HG03354 (cell line): ENCODE data around the gene NUDT14.

Source experiments
- ATAC-seq: cut with Tn5 transposase; IDR thresholded peaks from one replicate; pipeline ENCODE4 v1.9.1; 2021; ENCODE audit warnings: mild to moderate bottlenecking; ENCODE audit not compliant: unreplicated experiment, poor library complexity, severe bottlenecking

The NUDT14 gene

GRCh38 chr14:105139831-105140239 lies 41.3 kb downstream of the NUDT14 start:
- no peak for ATAC-seq

DNA sequence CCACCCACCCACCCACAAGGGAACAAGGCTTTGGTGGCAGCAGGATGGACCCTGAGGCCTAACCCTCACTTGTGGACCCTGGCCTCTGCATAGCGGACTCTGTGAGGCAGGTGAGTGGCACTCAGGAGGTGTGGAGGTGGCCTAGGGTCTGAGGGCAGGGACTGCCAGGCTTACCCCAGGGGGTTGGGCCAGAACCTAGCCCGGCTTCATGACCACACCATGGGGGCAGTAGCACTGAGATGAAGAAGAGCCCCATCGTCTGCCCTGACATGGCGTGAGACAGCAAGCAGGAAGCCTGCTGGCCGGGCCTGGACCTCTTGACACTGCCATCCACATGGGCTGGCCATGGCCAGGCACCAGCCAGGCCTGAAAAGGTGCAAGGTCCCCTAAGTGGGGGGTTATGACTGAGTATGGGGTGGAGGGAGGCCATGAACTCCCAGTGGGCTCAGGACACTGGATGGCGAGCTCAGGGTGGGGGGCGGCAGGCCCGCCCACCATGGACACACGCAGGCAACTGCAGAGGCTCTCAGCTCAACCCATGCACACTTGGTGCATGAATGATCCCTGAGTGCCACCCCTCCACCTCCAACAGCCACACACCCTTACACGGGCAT lies 41.8 kb downstream of the NUDT14 start:
- ATAC-seq = no peak

- ATAC-seq = no peak
Observed at GRCh38 chr14:105138551-105139111, 42.5 kb downstream of the NUDT14 start.

DNA sequence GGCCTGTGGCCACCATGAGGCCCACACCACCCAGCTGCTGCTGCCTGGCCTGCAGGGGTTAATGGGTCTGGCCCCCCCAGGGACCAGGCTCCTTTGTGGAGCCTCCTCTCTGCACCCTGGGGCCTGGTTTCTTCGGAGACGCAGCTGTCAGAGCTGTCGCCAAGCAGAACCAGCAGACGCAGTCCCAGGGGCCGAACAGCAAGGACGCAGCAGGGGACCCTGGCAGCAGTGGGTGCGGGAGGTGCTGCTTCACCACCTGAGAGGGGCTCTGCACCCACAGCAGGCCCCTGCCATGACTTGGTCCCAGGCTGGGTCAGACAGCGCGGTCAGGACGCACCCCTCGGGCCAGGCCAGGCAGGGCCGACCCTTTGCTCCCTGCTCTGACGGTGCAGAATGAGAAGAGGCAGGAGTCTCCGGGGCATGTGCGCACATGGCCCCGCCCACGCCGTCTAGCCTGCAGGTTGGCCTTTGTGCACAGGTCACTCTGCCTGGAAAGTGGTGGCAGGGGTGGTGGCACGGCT lies 43.0 kb downstream of the NUDT14 start:
- ATAC-seq = no peak

DNA sequence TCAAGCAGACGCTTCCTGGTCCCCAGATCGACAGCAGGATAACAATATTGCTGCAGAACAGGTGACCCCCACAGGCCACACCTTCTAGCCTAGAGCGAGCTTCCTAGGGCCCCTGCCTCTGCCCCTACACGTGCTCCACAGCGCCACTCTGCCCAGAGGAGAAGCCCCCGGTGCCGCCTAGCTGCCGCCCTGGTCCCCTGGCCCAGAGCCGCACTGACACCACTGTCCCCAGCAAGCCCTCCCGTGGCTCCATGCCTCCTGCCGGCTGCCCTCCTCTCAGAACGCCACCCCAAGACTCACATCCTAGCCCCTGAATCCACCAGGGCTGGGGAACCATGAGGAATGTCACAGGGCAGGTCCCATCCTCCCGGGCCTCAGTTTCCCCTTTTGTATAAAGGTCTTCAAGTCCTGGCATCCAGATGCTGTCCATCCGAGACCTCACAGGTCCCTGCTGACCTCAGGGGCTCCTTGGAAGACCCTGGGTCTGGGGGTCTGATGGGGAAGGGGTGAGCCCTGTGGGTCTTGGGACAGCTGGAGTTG lies 43.6 kb downstream of the NUDT14 start:
- ATAC-seq = no peak

DNA sequence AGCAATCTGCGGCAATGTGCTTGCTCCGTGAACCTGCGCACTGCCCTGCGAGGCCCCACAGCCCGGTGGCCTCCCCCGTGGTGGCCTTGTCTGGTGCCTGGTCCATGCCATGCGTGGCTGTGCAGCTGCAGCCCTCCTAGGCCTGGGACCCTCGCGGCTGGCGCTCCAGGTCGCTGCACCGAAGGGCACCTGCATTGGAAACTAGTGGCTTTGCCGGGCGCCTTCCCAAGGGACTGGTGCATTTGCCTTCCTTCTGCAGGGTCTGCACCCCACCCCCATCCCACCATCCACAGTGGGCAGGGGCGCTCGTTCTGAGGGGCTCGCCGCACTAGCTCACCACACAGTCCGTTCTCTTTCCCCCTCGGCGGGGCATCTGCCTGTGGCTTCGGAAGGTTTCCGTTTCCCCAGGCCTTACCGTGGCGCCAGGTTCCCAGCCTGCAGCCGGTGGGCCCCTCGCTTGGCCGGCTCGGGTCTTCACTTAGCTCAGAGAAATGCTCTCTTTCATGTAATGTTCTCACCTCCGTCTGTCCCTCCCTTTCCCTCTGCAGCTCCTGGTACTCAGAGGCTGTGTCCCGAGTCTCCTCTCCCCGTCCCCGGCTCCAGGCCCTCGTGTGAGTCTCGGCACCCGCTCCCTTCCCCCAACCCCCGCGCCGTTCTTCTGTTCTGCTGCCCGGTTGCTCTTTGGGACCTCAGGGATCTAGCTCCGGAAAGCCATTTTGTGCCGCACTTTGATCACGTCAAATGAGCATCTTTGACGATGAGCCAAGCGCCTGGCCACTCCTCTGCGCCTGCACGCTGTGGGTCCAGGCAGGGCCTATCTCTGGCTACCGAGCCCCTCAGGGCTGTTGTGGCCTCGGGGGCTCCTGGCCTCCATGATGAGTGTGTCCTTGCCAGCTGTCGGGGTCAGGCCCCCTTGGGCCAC lies 44.5 kb downstream of the NUDT14 start:
- no peak for ATAC-seq

DNA sequence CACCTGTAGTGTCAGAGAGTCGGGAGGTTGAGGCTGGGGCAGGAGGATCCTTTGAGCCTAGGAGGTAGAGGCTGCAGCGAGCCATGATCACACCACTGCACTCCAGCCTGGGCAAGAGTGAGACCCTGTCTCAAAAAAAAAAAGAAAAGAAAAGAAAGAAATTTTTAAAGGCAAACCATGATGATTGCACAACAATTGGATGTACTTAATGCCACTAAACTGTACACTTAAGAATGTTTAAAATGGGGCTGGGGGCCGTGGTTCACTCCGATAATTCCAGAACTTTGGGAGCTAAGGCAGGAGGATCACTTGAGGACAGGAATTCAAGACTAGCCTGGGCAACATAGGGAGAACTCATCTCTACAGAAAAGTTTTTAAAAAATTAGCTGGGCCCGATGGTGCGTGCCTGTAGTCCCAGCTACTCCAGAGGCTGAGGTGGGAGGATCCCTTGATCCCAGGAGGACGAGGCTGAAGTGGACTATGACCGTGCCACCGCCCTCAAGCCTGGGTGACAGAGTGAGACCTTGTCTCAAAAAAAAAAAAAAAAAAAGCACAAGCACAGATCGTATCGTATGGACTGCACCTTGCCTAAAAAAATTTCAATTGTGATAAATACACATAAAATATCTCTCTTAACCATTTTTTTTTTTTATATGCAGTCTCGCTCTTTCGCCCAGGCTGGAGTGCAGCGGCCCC lies 45.3 kb downstream of the NUDT14 start:
- ATAC-seq = no peak

GRCh38 chr14:105132921-105133654 lies 48.0 kb downstream of the NUDT14 start:
- ATAC-seq = no peak

GRCh38 chr14:105131241-105131640 lies 49.9 kb downstream of the NUDT14 start:
- ATAC-seq = no peak

- ATAC-seq = no peak
Observed at GRCh38 chr14:105128059-105128458, 53.1 kb downstream of the NUDT14 start.

- ATAC-seq = no peak
Observed at GRCh38 chr14:105126981-105127329, 54.2 kb downstream of the NUDT14 start.

GRCh38 chr14:105126126-105126980 lies 54.8 kb downstream of the NUDT14 start:
- no peak for ATAC-seq

- ATAC-seq = no peak
Observed at GRCh38 chr14:105124823-105125222, 56.3 kb downstream of the NUDT14 start.

DNA sequence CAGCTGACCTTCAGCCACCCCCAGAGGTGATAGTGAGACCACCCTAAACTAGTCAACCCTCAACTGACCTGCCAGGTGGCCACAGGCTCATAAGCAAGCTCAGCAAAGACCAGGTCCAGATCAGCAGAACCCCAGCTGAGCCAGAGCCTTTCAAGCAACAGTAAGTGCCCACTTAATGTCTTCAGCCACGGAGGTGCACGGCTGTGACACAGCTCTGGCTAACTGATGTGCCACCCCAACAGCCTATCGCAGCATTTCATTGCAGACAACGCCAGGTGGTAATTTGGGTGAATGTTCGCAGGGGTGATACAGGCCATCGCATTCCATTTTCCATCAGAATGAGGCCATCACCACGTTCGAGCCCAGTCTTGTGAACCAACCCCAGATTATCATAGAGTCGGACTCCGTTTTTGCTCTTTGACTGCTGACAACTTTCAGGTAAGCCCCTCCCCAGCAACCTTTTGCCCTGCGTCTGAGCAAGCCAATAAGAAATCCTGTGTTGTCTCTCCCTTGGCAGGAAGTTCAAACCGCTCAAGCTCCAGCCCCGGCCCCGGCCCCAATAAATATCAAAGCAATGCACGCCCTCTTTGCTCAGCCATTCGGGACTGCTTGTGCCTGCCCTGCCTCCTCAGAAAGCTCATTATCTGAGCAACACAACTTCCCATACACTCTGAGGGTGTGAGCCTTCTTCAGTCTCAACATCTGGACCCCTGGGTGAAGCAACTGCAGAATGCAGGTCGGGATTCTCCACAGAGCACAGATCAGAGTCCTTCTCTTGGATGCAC lies 56.9 kb downstream of the NUDT14 start:
- no peak for ATAC-seq

DNA sequence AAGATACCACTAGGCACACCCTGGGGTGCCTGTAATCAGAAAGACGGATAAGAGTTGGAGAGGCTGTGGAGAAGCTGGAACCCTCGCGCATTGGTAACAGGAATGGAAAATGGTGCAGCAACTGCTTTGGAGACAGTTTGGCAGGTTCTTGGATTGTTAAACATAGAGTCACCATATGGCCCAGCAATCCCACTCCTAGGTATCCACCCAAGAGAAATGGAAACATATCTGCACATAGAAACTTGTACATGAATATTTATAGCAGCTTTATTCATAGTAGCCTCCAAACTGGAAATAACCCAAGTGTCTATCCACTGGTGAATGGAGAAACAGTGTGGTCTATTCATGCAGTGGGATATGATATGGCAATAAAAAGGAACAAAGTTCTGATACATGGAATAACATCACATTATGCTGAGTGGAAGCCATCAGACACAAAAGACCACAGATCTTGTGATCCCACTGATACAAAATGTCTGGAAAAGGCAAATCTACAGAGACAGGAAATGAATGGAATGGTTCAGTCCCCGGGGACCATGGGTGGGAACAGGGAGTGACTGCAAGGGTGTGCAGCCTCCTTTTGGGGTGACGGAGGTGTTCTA lies 57.9 kb downstream of the NUDT14 start:
- ATAC-seq = no peak
